Measurements from ENCODE around the gene SLC4A3.
"Not testable (repeated sequence)": the region's sequence is repeated elsewhere in the genome, so short reads cannot be mapped to it uniquely, and the experiment has no call there.

The SLC4A3 gene

DNA sequence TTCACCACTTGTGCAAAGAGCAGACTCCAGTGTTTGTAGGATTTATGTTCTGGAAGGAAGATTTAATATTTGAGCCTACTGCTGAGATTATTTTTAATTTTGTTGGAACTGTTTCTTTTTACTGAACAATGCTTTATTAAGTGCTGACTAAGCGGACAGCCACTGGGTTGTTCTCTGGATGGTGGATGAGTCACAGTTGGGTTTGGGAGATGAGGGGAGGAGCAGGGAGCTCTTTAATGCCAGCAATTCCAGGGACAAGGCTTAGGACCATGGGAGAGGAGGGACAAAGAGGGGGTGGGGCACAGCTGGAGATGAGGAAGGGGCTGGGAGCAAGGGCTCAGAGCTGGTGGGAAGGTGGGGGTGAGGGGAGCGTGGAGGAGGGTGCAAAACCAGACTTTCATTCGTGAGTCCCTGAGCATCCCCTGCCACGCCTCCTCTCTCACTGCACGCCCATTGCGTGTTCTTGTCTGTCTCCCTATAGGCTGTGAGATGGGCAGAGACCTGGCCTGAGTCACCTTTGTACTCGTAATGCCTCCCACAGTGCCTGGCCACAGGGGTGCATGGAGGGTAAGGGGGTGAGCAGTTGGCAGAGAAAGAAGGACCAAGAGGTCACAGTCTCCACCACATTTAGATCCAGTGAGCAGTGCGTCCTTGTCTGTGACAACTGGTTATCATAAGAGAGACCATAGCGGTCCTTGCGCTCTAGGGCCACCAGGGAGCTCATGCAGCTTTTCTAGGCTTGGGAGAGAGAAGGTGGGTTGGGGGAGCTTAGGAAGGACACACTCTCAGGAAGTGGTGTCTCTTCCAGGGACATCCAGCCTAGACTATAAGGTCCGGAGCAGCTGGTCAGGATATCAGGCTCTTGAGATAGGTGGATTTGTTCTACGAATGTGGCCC is 18.4 kb downstream of the SLC4A3 start:
- no peak for DNase-seq (ENCODE audit: low read depth in 2 of 2)

DNA sequence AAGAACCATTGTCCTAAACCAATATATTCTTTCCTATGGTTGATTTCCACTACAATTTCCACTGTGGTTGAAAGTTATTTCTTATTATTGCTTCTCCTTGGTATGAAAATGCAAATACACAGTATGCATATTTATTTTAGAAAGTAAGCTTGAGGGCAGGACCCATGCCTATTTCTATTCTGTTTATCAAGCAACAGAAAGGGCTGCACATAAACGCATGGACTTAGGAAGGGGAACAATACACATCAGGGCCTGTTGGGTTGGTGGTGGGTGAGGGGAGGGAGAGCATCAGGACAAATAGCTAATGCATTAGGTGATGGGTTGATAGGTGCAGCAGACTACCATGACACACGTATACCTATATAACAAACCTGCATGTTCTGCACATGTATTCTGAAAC is 20.7 kb downstream of the SLC4A3 start:
- DNase-seq (ENCODE audit: low read depth in 2 of 2) = no peak

DNA sequence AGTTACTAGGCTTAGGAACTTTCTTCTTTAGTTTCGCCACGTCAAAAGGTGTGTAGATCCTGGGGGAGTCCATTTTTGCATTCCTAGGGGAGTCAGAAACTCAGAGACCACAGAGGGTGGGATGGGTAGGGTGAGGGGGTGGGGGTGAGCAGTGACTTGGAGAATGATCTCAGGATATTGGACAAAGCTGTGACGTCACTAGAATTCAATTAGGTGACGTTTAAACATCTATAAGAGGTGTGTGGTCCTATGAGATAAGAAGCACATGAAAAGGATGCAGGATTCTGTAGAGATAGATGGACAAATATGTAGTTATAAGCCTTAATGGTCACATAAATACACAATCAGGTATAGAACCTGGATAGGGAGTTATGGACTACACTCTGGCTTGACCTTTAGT is 21.5 kb downstream of the SLC4A3 start:
- no peak for DNase-seq (ENCODE audit: low read depth in 2 of 2)

DNA sequence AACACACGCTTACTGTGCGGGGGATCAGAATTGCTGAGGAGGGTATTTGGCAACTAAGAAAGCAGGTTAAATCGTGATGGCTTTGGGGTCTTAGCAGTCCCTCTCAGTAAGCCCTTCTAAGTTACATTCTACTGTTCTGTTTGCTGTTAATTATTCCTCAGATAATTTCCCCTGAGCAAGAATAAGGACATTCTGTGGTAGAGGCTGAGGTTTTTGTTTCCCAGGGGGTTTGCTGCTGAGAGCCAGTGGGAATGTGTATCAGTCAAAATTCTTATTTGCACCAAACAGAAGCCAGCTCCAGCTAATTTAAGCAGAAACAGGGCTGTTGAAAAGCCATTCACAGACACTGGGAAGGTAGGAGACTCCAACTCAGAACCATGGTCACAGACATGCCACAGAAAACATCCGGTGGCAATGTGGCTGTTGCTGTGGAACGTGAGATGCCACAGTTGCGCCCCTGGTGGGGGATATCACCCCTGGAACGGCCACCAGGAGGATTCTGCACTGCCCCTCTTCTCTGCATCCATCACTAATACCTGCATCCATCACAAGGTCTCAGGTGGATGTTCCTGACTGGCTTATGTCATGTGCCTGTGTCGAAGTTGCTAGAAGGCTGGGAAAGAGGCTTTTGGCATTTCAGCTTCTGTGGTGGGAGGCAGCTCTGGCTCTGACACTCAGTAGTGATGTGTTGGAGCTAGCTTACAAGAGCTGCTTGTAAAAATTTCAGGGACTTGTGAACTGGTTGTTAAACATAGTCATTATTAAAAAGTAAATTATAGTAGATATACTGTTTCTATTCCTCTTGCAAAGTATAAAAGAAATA is 23.2 kb downstream of the SLC4A3 start:
- DNase-seq (ENCODE audit: low read depth in 2 of 2) = no peak

DNA sequence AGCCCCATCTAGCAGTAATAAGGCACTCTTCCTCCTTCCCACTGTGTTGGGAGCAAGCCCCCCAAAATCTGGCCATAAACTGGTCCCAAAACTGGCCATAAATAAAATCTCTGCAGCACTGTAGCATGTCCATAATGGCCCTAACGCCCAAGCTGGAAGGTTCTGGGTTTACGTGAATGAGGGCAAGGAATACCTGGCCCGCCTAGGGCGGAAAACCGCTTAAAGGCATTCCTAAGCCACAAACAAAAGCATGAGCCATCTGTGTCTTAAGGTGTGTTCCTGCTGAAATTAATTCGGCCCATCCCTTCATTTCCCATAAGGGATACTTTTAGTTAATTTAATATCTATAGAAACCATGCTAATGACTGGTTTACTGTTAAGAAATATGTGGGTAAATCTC is 24.2 kb downstream of the SLC4A3 start:
- DNase-seq (ENCODE audit: low read depth in 2 of 2) = not testable (repeated sequence)

DNA sequence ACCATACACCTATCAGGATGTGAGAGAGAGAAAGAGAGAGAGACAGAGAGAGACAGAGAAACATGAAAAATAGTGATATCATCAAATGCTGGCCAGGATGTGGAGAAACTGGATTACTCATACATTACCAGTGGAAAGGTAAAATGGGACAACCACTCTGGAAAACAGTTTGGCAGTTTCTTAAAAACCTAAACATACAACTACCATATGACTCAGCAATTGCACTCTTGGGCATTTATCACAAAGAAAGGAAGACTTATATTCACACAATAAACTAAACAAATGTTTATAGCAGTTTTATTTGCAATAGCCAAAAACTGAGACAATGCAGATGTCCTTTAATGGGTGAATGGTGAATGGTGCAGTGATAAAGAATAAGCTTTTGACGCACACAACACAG is 29.1 kb downstream of the SLC4A3 start:
- no peak for DNase-seq (ENCODE audit: low read depth in 2 of 2)

DNA sequence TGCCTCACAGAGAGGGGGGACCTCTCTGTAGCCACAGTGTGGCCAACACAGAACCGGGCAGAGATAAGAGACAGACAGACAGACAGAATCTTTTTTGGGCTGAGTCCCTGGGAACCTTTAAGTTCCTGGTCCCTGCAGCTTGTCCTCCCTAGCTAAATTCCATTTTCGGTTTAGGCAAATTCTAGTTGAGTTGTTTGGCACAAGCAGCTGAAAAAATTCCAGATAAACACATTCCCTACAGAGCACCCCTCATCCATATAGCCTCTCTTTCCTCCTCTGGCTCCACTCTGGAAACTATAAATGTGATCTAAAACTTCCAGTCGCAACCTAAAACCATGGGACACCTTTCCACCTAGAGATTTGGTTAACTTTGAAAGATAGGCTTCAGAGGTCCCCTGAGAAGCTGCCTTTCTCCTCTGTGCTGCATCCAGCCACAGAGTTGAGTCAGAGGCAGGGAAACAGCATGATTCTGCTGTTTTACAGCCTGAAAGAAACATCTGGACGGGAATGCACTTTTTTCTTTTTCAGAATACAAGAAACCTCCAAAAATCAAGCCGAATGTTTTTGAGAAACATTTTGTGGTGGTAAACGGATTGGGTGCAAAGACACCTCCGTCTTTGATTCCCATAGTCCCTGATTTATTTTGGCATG is 30.9 kb downstream of the SLC4A3 start:
- no peak for DNase-seq (ENCODE audit: low read depth in 2 of 2)

DNA sequence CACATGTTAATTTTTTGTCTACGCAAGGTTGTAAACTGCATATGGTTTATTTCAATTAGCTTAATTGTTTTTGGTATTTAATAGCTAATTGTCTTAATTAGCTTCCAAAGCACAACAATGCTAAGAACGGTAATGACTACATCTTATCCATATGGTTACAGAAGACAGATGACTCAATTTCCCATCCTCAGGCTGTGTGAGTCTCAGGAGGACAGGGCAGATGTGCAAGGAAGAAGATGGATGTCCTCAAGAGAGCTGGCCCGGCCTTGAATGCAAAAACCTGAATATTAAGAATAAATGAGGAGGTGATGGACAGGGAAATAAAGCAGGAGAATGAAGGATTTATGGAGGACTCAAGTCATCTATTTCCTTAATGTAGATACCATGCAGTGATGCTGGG is 31.4 kb downstream of the SLC4A3 start:
- no peak for DNase-seq (ENCODE audit: low read depth in 2 of 2)

DNA sequence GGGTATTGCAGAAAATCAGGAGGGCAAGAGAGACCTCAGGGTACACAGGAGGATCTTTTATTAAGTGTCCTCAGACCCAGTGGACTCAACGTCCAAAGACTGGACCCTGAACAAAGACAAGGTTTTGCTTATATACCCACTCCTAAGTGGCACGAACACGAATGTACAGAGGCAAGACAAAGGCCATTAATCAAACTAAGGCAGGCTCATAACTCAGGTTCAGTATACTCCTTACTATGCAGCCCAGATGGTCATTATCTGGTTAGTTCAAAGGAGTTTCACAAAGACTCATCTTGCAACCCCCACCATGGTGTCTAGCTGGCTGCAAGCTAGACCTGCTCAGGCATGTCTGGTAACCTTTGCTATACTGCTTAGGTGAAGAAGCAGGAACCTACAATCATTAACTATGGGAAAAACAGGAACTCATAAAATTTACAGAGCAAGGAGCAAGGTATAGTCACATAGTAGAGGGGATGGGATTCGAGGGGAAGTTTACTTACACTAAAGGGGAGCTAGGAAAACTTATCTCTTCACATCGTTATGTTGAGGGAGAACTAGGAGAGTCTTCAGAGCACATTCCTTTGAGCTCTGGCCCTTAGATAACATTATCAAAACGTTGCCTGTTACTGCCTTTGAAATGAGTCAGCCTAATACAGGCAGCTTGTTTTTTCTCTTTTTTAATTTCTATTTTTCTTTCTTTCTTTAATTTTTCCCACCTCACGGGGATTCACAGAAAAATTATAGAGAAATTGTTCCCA is 33.9 kb downstream of the SLC4A3 start:
- DNase-seq (ENCODE audit: low read depth in 2 of 2) = no peak

DNA sequence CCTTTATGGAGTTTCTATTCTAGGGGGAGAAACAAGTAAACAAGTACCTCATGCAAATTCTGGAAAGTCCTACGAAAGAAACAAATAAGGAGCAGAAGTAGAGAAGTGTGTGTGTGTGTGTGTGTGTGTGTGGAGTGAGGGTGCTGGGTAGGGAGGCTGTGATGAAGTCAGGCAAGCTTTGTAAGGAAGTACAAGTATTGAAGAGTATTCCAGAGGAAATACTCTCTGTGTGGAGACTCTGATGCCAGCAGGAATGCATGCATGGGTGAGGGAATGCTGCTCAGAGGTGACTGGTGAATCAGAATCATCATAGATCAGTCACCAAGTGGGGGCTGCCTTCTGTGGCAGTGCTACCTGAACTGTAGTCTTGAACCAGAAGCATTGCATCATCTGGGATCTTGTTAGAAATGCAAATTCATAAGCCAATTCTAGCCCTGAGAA is 34.5 kb downstream of the SLC4A3 start:
- no peak for DNase-seq (ENCODE audit: low read depth in 2 of 2)

DNA sequence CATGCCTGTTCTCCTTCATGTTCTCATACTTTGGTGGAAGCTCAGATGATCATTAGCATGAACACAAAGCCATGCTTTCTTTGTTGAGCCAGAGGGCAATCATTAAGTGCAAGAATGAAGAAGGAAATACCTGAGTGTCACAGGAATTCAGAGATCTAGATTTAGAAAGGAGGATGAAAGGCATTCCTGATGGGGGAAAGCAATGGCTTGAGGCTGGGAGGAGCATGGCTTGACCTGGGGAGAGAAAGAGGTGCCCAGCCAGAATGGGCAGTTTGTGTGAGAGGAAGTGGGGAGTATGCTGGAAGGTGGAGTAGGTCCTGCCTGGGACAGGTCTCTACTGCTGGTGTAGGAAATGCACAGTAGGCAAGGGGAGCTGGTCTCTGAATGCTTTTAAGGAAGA is 35.1 kb downstream of the SLC4A3 start:
- no peak for DNase-seq (ENCODE audit: low read depth in 2 of 2)

DNA sequence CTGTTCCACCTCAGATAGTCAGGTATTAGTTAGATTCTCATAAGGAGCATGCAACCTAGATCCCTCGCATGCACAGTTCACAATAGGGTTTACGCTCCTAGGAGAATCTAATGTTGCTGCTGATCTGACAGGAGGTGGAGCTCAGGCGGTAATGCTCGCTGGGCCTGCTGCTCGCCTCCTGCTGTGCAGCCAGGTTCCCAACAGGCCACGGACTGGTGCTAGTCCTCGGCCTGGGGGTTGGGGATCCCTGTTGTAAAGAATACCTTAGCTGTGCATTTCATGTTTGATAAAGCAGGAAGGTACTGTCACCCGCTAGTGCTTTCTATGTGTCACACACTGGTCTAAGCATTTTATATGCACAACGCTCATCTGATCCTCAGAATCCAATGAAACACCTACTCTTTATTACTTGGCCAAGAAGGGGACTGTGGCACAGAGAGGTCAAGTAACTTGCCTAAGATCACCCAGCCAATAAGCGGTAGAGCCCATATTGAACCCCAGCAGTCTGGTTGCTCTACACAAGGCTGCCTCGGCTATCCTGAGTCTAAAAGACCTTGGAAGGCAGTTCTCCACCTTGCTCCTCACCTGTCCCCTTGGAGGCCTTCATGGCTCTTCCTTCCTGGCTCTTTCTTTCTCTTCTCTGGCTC is 35.8 kb downstream of the SLC4A3 start:
- DNase-seq (ENCODE audit: low read depth in 2 of 2) = no peak

DNA sequence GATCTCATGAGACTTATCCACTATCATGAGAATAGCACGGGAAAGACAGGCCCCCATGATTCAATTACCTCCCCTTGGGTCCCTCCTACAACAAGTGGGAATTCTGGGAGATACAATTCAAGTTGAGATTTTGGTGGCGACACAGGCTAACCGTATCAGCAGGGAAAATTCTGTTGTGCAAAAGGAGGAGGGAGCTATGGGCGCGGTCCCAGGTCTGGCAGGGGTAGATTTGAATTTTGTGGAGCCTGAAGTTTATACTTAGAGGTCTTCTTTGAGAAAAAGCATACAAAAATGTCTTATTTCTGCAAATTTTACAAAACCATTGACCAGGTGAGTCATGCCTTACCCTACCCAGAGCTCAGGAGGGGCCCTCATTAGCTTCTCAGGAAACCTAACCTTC is 36.6 kb downstream of the SLC4A3 start:
- DNase-seq (ENCODE audit: low read depth in 2 of 2) = no peak

DNA sequence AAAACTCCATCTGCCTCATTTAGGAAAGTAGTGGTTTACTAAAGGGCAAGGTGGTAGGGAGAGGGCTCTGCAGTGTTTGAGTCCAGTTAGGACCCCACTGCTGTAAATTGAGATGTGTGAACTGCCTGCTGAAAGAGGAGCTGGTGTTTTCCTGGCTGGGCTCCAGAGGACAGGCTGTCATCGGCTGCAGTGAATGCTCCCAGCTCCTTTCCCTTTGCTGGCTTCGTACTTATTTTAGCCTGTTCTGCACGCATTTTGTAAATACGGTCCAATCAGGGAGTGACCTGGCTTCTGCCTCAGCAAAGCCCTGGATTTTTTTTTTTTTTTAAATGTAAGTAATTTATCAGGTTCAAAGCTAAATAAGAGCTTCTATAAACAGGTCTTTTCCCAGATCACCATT is 37.5 kb downstream of the SLC4A3 start:
- DNase-seq (ENCODE audit: low read depth in 2 of 2) = no peak

DNA sequence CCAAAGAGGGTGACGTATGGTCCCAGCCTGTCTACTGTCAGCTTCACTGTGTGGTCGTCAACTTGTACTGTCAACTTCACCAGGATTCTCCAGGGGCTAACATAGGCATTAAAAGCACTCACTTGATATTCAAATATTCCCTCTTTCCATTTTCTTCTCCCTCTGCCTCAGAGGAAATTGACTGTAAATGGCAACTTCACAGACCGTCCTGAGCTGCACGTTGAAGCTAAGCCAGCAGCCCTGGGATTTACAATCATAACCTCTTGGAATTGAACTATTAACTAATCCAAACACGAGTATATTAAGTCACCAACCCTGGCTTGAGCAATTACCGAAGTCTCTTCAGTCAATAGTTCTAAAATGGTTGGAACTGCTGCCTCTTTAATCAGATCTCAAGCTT is 38.5 kb downstream of the SLC4A3 start:
- no peak for DNase-seq (ENCODE audit: low read depth in 2 of 2)

DNA sequence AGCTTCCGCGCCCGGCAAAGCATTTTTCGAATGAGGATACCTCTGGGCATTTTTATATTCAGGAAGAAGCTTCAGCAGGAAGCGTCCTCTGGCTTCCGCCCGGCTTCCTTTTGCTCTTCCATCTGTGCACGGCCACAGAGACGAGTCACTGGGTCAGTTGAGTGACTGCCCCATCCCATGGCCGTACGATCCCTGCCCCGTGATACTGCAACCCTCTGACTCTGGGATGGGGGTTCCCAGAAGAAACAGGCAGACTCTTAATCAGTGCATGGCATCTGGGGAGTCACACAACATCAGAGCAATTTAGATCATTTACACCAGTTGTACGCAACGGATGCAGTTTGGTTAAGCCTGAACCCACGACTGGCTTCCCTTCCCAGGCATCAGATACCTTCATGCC is 40.9 kb downstream of the SLC4A3 start:
- no peak for DNase-seq (ENCODE audit: low read depth in 2 of 2)

DNA sequence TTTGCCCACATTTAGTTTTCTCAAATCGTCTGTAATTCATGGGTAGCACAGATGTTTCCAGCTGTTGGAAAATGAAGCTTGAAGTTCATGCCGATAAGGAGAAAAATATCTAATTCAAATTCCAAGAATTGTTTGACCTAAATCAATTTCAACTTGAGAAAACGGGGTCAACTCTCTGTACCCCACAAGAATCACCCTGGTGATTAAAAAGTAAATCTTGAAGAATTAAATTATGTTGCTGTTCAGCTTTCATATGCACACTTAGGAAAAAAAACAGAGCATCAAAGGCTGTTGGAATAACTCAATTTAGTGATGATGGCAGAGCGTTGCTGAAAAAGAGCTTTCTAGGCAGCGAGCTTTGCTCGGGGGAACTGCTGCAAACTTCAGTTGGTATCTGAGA is 43.0 kb downstream of the SLC4A3 start:
- no peak for DNase-seq (ENCODE audit: low read depth in 2 of 2)

DNA sequence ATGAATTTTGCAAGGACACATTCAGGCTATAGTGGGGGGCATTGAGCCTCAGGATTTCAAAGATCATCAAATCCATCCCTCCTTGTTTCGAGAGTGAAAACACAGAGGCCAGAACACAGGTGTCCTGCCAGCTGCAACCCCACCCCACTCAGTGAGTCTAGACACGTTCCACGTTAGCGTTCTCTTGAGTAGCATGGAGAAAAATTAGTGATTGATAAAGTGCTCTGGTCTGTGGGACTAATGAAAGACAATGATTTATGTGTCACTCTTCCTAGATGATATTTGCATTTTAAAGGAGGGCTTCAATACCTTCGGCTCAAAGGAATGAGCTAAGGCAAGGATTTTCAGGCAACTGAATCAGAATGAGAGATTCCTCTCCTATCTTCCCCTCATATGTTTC is 43.8 kb downstream of the SLC4A3 start:
- DNase-seq (ENCODE audit: low read depth in 2 of 2) = no peak

DNA sequence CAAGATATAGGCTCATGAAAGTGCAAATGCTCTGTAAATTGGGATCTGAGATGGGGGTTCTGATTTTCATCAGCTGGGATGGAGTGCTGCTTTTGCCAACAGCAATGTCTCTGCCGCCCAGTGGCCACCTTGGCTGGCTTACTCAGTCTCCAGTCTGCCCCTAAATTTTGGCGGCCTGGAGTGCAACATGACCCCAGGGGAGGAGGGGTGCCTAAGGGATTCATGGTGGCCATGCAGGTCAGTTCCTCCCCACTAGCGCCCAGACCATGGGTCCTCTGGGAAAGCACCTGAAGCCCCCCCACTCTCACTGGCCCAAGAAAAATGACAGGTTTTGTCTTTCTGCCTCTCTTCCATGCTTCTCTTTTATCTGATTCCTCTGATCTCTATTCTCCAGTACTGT is 45.0 kb downstream of the SLC4A3 start:
- no peak for DNase-seq (ENCODE audit: low read depth in 2 of 2)

DNA sequence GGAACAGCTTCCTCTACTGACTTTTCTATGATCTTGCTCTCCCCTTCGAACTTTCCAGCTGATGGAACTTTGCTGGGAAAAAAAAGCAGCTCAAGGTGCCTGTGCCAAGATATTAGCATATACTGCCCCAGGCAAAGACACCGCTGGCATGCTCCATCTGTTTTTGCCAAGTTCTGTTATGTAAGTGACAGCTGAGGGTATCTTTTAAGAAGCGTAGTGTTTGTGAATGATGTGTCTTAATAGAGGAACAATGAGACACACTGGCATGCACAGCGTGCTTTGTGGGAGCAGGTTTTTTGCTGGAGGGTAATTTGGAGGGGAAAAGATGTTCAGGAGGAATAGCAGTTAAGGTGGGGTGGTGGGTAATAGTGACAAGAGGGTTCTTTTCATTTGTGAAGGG is 47.8 kb downstream of the SLC4A3 start:
- no peak for DNase-seq (ENCODE audit: low read depth in 2 of 2)

DNA sequence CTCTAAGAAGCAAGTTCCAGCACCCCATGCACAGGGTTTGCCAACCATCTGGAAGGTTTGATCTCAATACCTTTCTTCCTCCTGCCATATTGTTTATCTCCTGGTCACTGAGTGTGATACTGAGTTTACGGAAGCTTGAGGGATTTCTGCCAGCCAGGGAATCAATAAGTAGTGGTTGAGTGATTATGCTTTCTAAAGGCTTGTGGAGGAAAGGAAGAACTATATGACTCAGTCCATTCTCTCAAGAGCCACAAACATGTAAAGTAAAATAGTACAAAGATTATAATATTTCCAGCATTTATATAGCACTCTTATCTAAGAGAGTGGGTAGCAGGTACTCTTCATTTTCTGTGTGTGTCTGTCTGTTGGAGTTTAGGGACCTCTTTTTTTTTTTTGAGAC is 49.2 kb downstream of the SLC4A3 start:
- DNase-seq (ENCODE audit: low read depth in 2 of 2) = no peak
